ENCODE measurements around the gene KLRG1.

KLRG1 gene

GRCh38 chr12:8989413-8989812 is at the start of gene KLRG1:
Gene KLRG1 (plus strand): TSS chr12:8989546. CDS start chr12:8989636, 90 bp downstream.
- DNase-seq (ENCODE audit: low spot score) = no peak

GRCh38 chr12:8941691-8942478 is 47.5 kb upstream of the KLRG1 start:
- DNase-seq (ENCODE audit: low spot score) = no peak

GRCh38 chr12:8943565-8944186 is 45.7 kb upstream of the KLRG1 start:
- no peak for DNase-seq (ENCODE audit: low spot score)

GRCh38 chr12:8946733-8947132 is 42.6 kb upstream of the KLRG1 start:
- no peak for DNase-seq (ENCODE audit: low spot score)

- no peak for DNase-seq (ENCODE audit: low spot score)
Measured at GRCh38 chr12:8947737-8948136, 41.6 kb upstream of the KLRG1 start.

- peak; percentile 21 for DNase-seq (ENCODE audit: low spot score)
Measured at GRCh38 chr12:8948701-8949341, 40.5 kb upstream of the KLRG1 start.

- DNase-seq (ENCODE audit: low spot score) = peak; percentile 99
Measured at GRCh38 chr12:8949342-8950220, 39.8 kb upstream of the KLRG1 start, which contains the start of gene M6PR. Gene M6PR (minus strand): TSS chr12:8949645. CDS start chr12:8946404, 3,241 bp downstream.

GRCh38 chr12:8950221-8950527 is 39.2 kb upstream of the KLRG1 start:
- no peak for DNase-seq (ENCODE audit: low spot score)

- DNase-seq (ENCODE audit: low spot score) = peak; percentile 15
Measured at GRCh38 chr12:8950702-8951478, 38.5 kb upstream of the KLRG1 start.

- no peak for DNase-seq (ENCODE audit: low spot score)
Measured at GRCh38 chr12:8951744-8952143, 37.6 kb upstream of the KLRG1 start.

- no peak for DNase-seq (ENCODE audit: low spot score)
Measured at GRCh38 chr12:8953773-8954402, 35.5 kb upstream of the KLRG1 start.

GRCh38 chr12:8956073-8956472 is 33.3 kb upstream of the KLRG1 start:
- DNase-seq (ENCODE audit: low spot score) = no peak

- no peak for DNase-seq (ENCODE audit: low spot score)
Measured at GRCh38 chr12:8956772-8957171, 32.6 kb upstream of the KLRG1 start.

- DNase-seq (ENCODE audit: low spot score) = no peak
Measured at GRCh38 chr12:8957561-8957960, 31.8 kb upstream of the KLRG1 start.

- no peak for DNase-seq (ENCODE audit: low spot score)
Measured at GRCh38 chr12:8958066-8958465, 31.3 kb upstream of the KLRG1 start.

- DNase-seq (ENCODE audit: low spot score) = no peak
Measured at GRCh38 chr12:8960176-8960575, 29.2 kb upstream of the KLRG1 start.

GRCh38 chr12:8968761-8969160 is 20.6 kb upstream of the KLRG1 start:
- no peak for DNase-seq (ENCODE audit: low spot score)

- DNase-seq (ENCODE audit: low spot score) = peak; percentile 13
Measured at GRCh38 chr12:8969861-8970411, 19.4 kb upstream of the KLRG1 start.

- peak; percentile 11 for DNase-seq (ENCODE audit: low spot score)
Measured at GRCh38 chr12:8970432-8970831, 18.9 kb upstream of the KLRG1 start.

GRCh38 chr12:8980137-8980536 is 9.2 kb upstream of the KLRG1 start:
- no peak for DNase-seq (ENCODE audit: low spot score)

All from LoVo (cell line).